GM18951 (cell line): Measurements from ENCODE around the gene OR5AR1.
"Not testable (repeated sequence)": the region's sequence is repeated elsewhere in the genome, so short reads cannot be mapped to it uniquely, and the experiment has no call there.

Experiments used
- POLR2A ChIP-seq: IDR thresholded peaks from 4 replicates; pipeline ENCODE4 v1.6.1; 2011; ENCODE audit warnings: mild to moderate bottlenecking; ENCODE audit not compliant: insufficient read length, insufficient read depth; ENCODE audit errors: extremely low read depth
- in situ Hi-C: fragments of 300-500 bp; cut with MboI; formaldehyde crosslinking; loops from one replicate; pipeline ENCODE4 v1.12.0; 2022; ENCODE audit warnings: low sequenced_read_pairs, mixed read lengths, inconsistent platforms; ENCODE audit not compliant: unreplicated experiment

Gene OR5AR1

GRCh38 chr11:56663386-56663785 is at the start of gene OR5AR1:
Gene OR5AR1, plus strand, starts transcription at chr11:56663686. Its CDS starts 0 bp downstream, at chr11:56663686.
- in situ Hi-C loops: no loop called here
- no peak for TF ChIP-seq POLR2A

- TF ChIP-seq POLR2A: no peak
- in situ Hi-C loops: no loop called here
Measured at GRCh38 chr11:56624661-56625110, 38.8 kb upstream of the OR5AR1 start.

GRCh38 chr11:56625946-56626345 is 37.5 kb upstream of the OR5AR1 start:
- no peak for TF ChIP-seq POLR2A
- in situ Hi-C loops: no loop called here

GRCh38 chr11:56632329-56632728 is 31.2 kb upstream of the OR5AR1 start:
- in situ Hi-C loops: no loop called here
- no peak for TF ChIP-seq POLR2A

- TF ChIP-seq POLR2A: no peak
- in situ Hi-C loops: no loop called here
Measured at GRCh38 chr11:56636861-56637260, 26.6 kb upstream of the OR5AR1 start.

- in situ Hi-C loops: no loop called here
- no peak for TF ChIP-seq POLR2A
Measured at GRCh38 chr11:56637500-56637899, 26.0 kb upstream of the OR5AR1 start.

- TF ChIP-seq POLR2A: no peak
- in situ Hi-C loops: no loop called here
Measured at GRCh38 chr11:56642339-56642738, 21.1 kb upstream of the OR5AR1 start, which contains the start of gene OR5AP2. Gene OR5AP2, minus strand, starts transcription at chr11:56642439. Its CDS starts 0 bp downstream, at chr11:56642439.

- in situ Hi-C loops: no loop called here
- no peak for TF ChIP-seq POLR2A
Measured at GRCh38 chr11:56659755-56660154, 3.7 kb upstream of the OR5AR1 start.

GRCh38 chr11:56670984-56671383 is 7.5 kb downstream of the OR5AR1 start:
- in situ Hi-C loops: no loop called here
- no peak for TF ChIP-seq POLR2A

- in situ Hi-C loops: no loop called here
- TF ChIP-seq POLR2A: no peak
Measured at GRCh38 chr11:56688554-56689100, 25.1 kb downstream of the OR5AR1 start.

- in situ Hi-C loops: not testable (repeated sequence)
Measured at GRCh38 chr11:56691179-56691578, 27.7 kb downstream of the OR5AR1 start.

- in situ Hi-C loops: no loop called here
Measured at GRCh38 chr11:56693428-56693827, 29.9 kb downstream of the OR5AR1 start.

GRCh38 chr11:56698795-56699194 is 35.3 kb downstream of the OR5AR1 start, which contains the start of gene OR9G1:
Gene OR9G1, plus strand, starts transcription at chr11:56699095. Its CDS starts 1,293 bp downstream, at chr11:56700388.
- in situ Hi-C loops: no loop called here
- TF ChIP-seq POLR2A: no peak

More at GRCh38 chr11:56693428-56693827, 29.9 kb downstream of the OR5AR1 start:
- no peak for TF ChIP-seq POLR2A

- no peak for TF ChIP-seq POLR2A
- in situ Hi-C loops: no loop called here
Measured at GRCh38 chr11:56700242-56700913, 36.9 kb downstream of the OR5AR1 start.
